ENCODE measurements around the gene IFT81. TPM values are rescaled to one million over a fixed set of nuclear protein-coding genes. Genes with fewer than 3 reads are reported as not detected.
"Not testable (repeated sequence)": the region's sequence is repeated elsewhere in the genome, so short reads cannot be mapped to it uniquely, and the experiment has no call there.

The IFT81 gene
- total and polyA plus RNA-seq, 2 experiments from 2014 or later = 12.6 to 13.7 TPM

DNA sequence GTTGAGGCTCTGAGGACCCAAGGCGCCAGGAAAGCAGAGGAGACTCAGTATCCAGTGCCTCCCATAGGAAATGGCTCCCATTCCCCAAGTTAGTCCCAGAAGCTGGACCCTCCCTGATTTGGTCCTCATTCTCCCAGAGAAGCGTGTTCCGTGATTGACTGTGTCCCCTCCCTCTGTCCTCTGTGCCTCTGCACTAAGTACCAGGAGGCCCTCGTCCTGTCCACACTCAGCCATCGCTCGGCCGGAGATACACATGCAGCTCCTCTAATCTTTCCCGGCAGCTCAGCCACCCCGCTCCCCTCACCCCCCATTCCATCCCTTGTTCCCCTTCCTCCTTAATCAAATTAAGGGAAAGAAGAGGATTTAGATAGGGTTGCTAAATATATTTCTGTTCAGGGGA, 128.6 kb downstream of the IFT81 start:
- Histone ChIP-seq H4K20me1 (ENCODE audit: insufficient read depth, poor library complexity, severe bottlenecking) (no peaks in the 10 kb centered on the region), H3K4me2 (no peak overlapping the region), H3K4me1 (ENCODE audit: insufficient read depth) (peaks cover 28% of the 10 kb centered on the region), H3K36me3 (replicated peaks; ENCODE audit: insufficient read depth, low read depth) (no peaks in the 10 kb centered on the region), H3K9me2 (replicated peaks; ENCODE audit: insufficient read depth) (no peaks in the 10 kb centered on the region), H3K79me2 (no peaks in the 10 kb centered on the region), H3K4me3 (no peak overlapping the region), H3K9me3 (ENCODE audit: low read depth) (no peaks in the 10 kb centered on the region), H3K27me3 (no peaks in the 10 kb centered on the region), H3K27ac (peak overlapping the region; percentile 15), H2AFZ (no peak overlapping the region)
- 66% methylated on average over 9 of the region's 9 CpGs for WGBS (ENCODE audit: low lambda C conversion rate, missing lambda C conversion rate)
- no peak for TF ChIP-seq EZH2phosphoT487 (IDR thresholded peaks at IDR 0.05; ENCODE audit: low read depth, severe bottlenecking, unreplicated experiment)
- TF ChIP-seq, protein P1, sequence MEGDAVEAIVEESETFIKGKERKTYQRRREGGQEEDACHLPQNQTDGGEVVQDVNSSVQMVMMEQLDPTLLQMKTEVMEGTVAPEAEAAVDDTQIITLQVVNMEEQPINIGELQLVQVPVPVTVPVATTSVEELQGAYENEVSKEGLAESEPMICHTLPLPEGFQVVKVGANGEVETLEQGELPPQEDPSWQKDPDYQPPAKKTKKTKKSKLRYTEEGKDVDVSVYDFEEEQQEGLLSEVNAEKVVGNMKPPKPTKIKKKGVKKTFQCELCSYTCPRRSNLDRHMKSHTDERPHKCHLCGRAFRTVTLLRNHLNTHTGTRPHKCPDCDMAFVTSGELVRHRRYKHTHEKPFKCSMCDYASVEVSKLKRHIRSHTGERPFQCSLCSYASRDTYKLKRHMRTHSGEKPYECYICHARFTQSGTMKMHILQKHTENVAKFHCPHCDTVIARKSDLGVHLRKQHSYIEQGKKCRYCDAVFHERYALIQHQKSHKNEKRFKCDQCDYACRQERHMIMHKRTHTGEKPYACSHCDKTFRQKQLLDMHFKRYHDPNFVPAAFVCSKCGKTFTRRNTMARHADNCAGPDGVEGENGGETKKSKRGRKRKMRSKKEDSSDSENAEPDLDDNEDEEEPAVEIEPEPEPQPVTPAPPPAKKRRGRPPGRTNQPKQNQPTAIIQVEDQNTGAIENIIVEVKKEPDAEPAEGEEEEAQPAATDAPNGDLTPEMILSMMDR (IDR thresholded peaks at IDR 0.05; ENCODE audit: poor library complexity) = no peak
- TF ChIP-seq EZH2 (IDR thresholded peaks at IDR 0.05; ENCODE audit: borderline replicate concordance) = no peak
- DNase-seq (ENCODE audit: low spot score) = no peak

DNA sequence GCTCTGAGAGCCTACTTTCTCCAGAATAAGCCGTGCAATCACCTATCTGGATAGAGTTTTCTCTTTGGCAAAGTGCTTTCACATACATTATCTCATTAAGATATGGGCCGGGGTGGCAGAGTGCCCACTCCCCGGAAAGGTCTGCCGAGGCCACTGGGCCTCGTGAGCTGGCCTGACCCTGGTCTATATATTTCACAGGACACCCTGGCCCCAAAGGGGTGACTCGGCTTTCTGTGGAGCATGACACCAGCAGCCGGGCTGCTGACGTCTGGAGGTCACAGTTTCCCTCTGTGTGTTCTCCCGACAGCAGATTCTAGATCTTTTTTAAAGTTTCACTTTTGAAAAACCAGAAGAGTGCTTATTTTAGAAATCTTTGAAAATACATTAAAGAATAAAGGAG, 129.0 kb downstream of the IFT81 start:
- Histone ChIP-seq H3K4me2 (no peak overlapping the region), H3K27ac (peak overlapping the region; percentile 15)

DNA sequence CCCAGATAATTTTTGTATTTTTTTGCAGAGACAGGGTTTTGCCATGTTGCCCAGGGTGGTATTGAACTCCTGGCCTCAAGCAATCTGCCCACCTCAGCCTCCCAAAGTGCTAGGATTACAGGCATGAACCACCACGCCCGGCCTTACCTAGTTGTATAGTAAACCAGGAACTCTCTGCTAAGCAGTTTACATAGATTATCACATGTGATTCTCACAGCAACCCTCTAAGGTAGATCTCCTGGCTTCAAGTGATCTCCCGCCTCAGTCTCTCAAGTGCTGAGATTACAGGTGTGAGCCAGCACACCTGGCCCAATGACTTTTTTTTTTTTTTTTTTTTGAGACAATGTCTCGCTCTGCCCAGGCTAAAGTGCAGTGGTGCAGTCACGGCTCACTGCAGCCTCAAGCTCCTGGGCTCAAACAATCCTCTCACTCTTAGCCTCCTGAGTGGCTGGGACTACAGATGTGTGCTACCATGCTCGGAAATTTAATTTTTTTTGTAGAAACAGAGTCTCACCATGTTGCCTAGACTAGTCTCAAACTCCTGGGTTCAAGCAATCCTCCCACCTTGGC, 130.9 kb downstream of the IFT81 start:
- WGBS (ENCODE audit: low lambda C conversion rate, missing lambda C conversion rate) = 91% methylated on average over 6 of the region's 6 CpGs
- Histone ChIP-seq H3K9me3 (ENCODE audit: low read depth) (no peaks in the 10 kb centered on the region), H4K20me1 (ENCODE audit: insufficient read depth, poor library complexity, severe bottlenecking) (no peaks in the 10 kb centered on the region), H3K4me1 (ENCODE audit: insufficient read depth) (peaks cover 6% of the 10 kb centered on the region), H3K36me3 (replicated peaks; ENCODE audit: insufficient read depth, low read depth) (no peaks in the 10 kb centered on the region), H3K4me3 (no peak overlapping the region), H2AFZ (no peak overlapping the region), H3K9me2 (replicated peaks; ENCODE audit: insufficient read depth) (no peaks in the 10 kb centered on the region), H3K27ac (no peak overlapping the region), H3K27me3 (no peaks in the 10 kb centered on the region), H3K79me2 (no peaks in the 10 kb centered on the region), H3K4me2 (no peak overlapping the region)
- no peak for TF ChIP-seq EZH2phosphoT487 (IDR thresholded peaks at IDR 0.05; ENCODE audit: low read depth, severe bottlenecking, unreplicated experiment)
- no peak for TF ChIP-seq EZH2 (IDR thresholded peaks at IDR 0.05; ENCODE audit: borderline replicate concordance)
- TF ChIP-seq, protein P1 (IDR thresholded peaks at IDR 0.05; ENCODE audit: poor library complexity) = no peak
- no peak for DNase-seq (ENCODE audit: low spot score)

More for the DNA sequence above, 129.0 kb downstream of the IFT81 start:
- no peaks in the 10 kb centered on the region for H3K36me3 ChIP-seq (replicated peaks; ENCODE audit: insufficient read depth, low read depth)
- no peak for DNase-seq (ENCODE audit: low spot score)
- H3K4me1 ChIP-seq (ENCODE audit: insufficient read depth) = peaks cover 24% of the 10 kb centered on the region
- WGBS (ENCODE audit: low lambda C conversion rate, missing lambda C conversion rate) = 57% methylated on average over 9 of the region's 9 CpGs
- no peak overlapping the region for H3K4me3 ChIP-seq
- no peaks in the 10 kb centered on the region for H3K79me2 ChIP-seq
- H3K27me3 ChIP-seq = no peaks in the 10 kb centered on the region
- no peaks in the 10 kb centered on the region for H4K20me1 ChIP-seq (ENCODE audit: insufficient read depth, poor library complexity, severe bottlenecking)
- H2AFZ ChIP-seq = no peak overlapping the region
- H3K9me2 ChIP-seq (replicated peaks; ENCODE audit: insufficient read depth) = no peaks in the 10 kb centered on the region
- H3K9me3 ChIP-seq (ENCODE audit: low read depth) = no peaks in the 10 kb centered on the region
- TF ChIP-seq EZH2phosphoT487 (IDR thresholded peaks at IDR 0.05; ENCODE audit: low read depth, severe bottlenecking, unreplicated experiment) (no peak), EZH2 (IDR thresholded peaks at IDR 0.05; ENCODE audit: borderline replicate concordance) (no peak)
- TF ChIP-seq, protein P1 (IDR thresholded peaks at IDR 0.05; ENCODE audit: poor library complexity) = no peak

DNA sequence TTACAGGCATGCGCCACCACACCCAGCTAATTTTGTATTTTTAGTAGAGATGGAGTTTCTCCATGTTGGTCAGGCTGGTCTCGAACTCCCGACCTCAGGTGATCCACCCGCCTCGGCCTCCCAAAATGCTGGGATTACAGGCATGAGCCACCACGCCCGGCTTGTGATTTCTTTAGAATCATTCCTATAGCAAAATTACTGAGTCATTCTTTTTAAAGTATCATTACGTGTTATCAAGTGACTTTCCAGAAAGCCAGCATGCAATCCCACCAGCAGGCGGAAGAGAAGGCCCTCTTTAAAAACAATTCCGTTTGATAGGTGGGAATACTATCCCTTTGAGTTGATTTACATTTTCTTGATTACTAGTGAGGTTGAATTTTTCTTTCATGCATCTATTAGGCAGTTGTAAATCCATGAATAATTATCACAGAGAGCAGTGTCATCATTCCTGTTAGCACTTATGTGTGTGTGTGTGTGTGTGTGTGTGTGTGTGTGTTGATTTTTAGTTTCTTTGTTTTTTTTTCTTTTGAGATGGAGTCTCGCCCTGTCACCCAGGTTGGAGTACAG, 131.8 kb downstream of the IFT81 start:
- H2AFZ ChIP-seq; H3K27ac ChIP-seq; H3K4me2 ChIP-seq; H3K79me2 ChIP-seq; DNase-seq (ENCODE audit: low spot score); H4K20me1 ChIP-seq (ENCODE audit: insufficient read depth, poor library complexity, severe bottlenecking); H3K9me2 ChIP-seq (replicated peaks; ENCODE audit: insufficient read depth); H3K27me3 ChIP-seq; H3K9me3 ChIP-seq (ENCODE audit: low read depth); H3K4me3 ChIP-seq; H3K36me3 ChIP-seq (replicated peaks; ENCODE audit: insufficient read depth, low read depth); H3K4me1 ChIP-seq (ENCODE audit: insufficient read depth): not testable (repeated sequence)
- 97% methylated on average over 11 of the region's 11 CpGs for WGBS (ENCODE audit: low lambda C conversion rate, missing lambda C conversion rate)
